Activated CD8-positive, alpha-beta memory T cell treated with anti-CD3 and anti-CD28 coated beads, Interleukin-2, amount 10 ng/mL, durations not matched to agents 7 days and 5 days (primary cell): ENCODE results near the gene DNAJB6. TPM values are rescaled to one million over a fixed set of nuclear protein-coding genes. Genes with fewer than 3 reads are reported as not detected.

Experiments used
- ATAC-seq: fragments of 150-1000 bp; cut with Tn5 transposase; one replicate; pipeline ENCODE4 v1.10.0; 2021; ENCODE audit warnings: moderate library complexity
- CTCF ChIA-PET: fragments of 350-600 bp; sonication (Branson Sonifier 250); formaldehyde crosslinking; loops from one replicate; lab custom pipeline; 2021; ENCODE audit warnings: antibody characterized with exemption; lab: Charles Lee
- DNase-seq: peaks from one replicate; pipeline ENCODE4 v3.0.0-alpha.2; 2020
- H3K27ac Mint-ChIP-seq: one replicate; pipeline ENCODE4 v1.8.0; 2021; ENCODE audit warnings: mild to moderate bottlenecking, mixed read lengths
- H3K27me3 Mint-ChIP-seq: one replicate; pipeline ENCODE4 v1.8.0; 2021; ENCODE audit warnings: mixed read lengths
- H3K36me3 Mint-ChIP-seq: one replicate; pipeline ENCODE4 v1.8.0; 2021; ENCODE audit warnings: mild to moderate bottlenecking, mixed read lengths
- H3K4me1 Mint-ChIP-seq: one replicate; pipeline ENCODE4 v1.8.0; 2021; ENCODE audit warnings: mixed read lengths
- H3K4me3 Mint-ChIP-seq: one replicate; pipeline ENCODE4 v1.8.0; 2021; ENCODE audit warnings: mild to moderate bottlenecking, moderate library complexity, mixed read lengths
- H3K9me3 Mint-ChIP-seq: one replicate; pipeline ENCODE4 v1.8.0; 2022; ENCODE audit warnings: low read depth, mixed read lengths
- total RNA-seq, 2 experiments: library from RNA; stranded (reverse); gene quantifications; one replicate each; pipeline ENCODE4 v1.2.3, GENCODE V29; 2021

The DNAJB6 gene
- total RNA-seq, 2 experiments from 2014 or later = 82.0 to 85.6 TPM

DNA sequence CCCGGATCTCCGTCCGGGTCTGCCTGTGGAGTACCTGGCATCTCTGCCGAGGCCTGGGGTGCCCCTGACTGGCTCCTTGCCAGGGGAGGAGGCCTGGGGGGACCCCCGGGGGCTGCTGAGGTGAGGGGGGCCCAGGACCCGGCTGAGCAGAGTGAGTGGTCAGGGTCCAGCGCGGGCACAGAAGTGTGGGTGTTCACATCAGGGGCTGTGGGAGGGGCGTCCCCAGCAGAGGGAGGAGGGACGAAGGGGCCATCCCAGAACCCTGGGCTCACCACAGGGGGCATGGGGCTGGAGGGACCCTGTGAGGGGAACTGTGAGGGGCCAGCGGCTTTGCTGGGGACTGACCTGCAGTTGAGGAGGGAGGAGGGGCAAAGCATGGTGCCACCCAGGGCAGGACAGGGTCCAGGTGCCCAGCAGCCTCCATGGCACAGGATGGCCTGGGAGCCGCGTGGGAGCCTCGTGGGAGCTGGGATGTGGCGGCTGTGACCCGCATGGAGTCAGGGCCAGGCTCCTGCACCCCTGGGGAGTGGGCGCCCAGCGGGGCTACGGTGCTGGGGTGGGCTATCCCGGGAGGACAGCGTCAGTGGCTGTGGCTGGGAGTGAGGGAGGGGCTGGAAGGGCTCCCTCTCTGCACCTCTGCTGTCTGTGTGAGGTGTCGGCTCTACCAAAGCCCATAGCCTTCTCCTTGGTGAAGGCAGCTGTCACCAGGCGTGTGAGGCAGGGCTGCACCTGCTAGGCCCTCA, 91.2 kb downstream of the DNAJB6 start:
- CTCF ChIA-PET = no interaction called here
- no peaks in the 10 kb centered on the region for H3K36me3 Mint-ChIP-seq
- no peak overlapping the region for H3K27ac Mint-ChIP-seq
- DNase-seq = no peak
- no peak overlapping the region for H3K4me3 Mint-ChIP-seq
- no peak for ATAC-seq
- H3K27me3 Mint-ChIP-seq = no peaks in the 10 kb centered on the region
- H3K4me1 Mint-ChIP-seq = peaks cover 8% of the 10 kb centered on the region
- H3K9me3 Mint-ChIP-seq = no peaks in the 10 kb centered on the region

DNA sequence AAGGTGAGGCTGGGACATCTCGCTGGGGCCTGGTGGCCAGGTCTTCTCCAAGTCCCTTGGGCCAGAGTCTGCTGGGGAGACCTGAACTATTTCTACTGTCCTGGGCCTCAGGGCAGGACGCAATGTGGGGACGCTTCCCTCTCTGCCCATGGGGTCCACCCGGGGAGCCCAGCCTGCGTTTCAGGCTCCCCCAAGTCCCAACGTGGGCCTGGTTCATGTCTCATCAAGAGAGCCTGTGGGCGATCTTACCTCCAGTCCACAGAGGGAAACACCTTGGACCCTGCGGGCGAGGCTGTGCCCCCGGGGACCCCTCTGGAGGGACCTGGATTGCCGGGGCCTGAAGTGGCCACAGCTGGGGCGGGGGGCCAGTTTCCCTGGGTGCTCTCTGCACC, 91.7 kb downstream of the DNAJB6 start:
- Mint-ChIP-seq H3K4me1 (peaks cover 14% of the 10 kb centered on the region), H3K4me3 (no peak overlapping the region), H3K27me3 (no peaks in the 10 kb centered on the region), H3K36me3 (no peaks in the 10 kb centered on the region), H3K27ac (no peak overlapping the region), H3K9me3 (no peaks in the 10 kb centered on the region)
- no peak for DNase-seq
- CTCF ChIA-PET = no interaction called here
- ATAC-seq = no peak

DNA sequence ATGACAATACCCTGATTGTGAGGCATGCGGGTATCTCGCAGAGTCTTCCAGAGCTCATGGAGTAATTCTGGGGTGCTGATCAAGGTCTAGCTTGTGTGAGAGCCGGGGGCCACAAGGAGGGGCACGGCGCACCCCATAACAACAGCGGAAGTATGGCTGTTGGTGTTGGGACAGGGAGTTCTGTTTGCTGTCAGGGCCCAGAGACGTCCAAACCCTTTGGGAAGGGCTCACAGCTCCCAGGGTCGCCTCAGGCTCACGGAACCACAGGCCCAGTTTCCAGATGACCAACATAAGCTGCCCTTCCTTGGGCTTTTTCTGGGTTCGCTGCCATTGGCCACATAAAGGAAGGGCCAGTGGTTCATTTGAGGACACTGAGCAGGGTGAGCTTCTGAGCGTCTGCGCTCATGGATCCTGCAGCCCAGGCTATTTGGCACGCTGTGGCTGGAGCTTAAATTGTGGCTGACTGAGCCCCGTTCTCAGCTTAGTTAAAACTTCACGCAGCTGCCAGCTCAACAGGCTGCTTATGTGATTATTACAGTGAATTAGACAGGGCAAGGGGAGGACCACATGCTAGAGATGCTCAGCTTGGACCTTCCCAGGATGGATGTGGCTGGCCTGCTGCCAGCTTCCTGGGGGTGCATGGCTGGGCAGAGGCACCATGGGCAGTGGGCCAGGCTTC, 92.3 kb downstream of the DNAJB6 start:
- no peaks in the 10 kb centered on the region for H3K9me3 Mint-ChIP-seq
- DNase-seq (no peak), ATAC-seq (no peak)
- CTCF ChIA-PET = no interaction called here
- peaks cover 15% of the 10 kb centered on the region for H3K4me1 Mint-ChIP-seq
- H3K36me3 Mint-ChIP-seq = no peaks in the 10 kb centered on the region
- no peak overlapping the region for H3K27ac Mint-ChIP-seq
- no peak overlapping the region for H3K4me3 Mint-ChIP-seq
- no peaks in the 10 kb centered on the region for H3K27me3 Mint-ChIP-seq

DNA sequence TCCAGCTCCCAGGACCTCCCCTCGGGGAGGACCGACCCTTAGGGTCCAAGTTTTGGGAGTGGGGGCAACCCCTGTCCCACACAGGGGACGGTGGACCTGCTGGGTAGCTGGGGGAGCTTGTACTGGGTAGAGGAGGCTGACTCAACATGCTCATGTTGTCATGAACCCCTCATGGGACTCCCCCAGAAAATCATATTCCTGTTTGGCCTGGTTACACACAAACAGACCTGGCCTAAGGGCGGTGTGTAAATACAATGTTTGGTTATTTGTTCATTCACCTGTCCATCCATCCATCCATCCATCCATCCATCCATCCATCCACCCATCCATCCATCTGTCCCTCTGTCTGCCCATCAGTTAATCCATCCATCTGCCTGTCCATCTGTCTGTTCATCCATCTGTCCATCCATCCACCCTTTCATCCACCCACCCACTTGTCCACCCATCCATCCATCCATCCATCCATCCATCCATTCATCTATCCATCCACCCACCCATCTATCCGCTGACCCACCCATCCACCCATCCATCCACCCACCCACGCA, 92.9 kb downstream of the DNAJB6 start:
- Mint-ChIP-seq H3K36me3 (no peaks in the 10 kb centered on the region), H3K9me3 (no peaks in the 10 kb centered on the region), H3K27ac (no peak overlapping the region), H3K27me3 (peaks cover 3% of the 10 kb centered on the region), H3K4me3 (no peak overlapping the region), H3K4me1 (peaks cover 17% of the 10 kb centered on the region)
- no peak for ATAC-seq
- DNase-seq = no peak
- CTCF ChIA-PET = no interaction called here

DNA sequence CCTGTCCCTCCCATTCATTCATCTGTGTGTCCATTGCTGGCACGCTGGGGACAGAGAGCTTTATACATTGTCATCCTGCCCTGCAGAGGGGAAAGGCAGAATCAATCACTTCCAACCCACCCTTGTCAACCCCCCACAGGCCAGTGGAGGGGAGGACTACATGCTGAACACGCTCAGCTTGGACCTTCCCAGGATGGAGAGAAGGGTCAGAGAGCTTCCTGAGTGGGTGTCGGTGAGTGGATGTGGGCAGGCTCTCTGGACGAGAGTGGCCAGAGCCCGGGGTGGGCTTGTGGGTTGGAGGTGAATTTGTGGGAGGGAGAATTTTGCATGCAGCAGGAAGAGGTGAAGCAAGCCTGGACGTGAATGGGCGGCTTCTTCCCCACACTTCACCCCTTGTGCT, 93.9 kb downstream of the DNAJB6 start:
- Mint-ChIP-seq H3K4me1 (peaks cover 18% of the 10 kb centered on the region), H3K27me3 (peaks cover 6% of the 10 kb centered on the region), H3K36me3 (no peaks in the 10 kb centered on the region), H3K27ac (no peak overlapping the region), H3K9me3 (no peaks in the 10 kb centered on the region), H3K4me3 (no peak overlapping the region)
- ATAC-seq = no peak
- DNase-seq = no peak
- CTCF ChIA-PET = interaction anchor here (1.2 to 2.5 kb wide), 4 partner anchors 12 to 183 kb away, joined by 3 to 13 read pairs (median 4); no protein-coding TSS in a partner anchor

DNA sequence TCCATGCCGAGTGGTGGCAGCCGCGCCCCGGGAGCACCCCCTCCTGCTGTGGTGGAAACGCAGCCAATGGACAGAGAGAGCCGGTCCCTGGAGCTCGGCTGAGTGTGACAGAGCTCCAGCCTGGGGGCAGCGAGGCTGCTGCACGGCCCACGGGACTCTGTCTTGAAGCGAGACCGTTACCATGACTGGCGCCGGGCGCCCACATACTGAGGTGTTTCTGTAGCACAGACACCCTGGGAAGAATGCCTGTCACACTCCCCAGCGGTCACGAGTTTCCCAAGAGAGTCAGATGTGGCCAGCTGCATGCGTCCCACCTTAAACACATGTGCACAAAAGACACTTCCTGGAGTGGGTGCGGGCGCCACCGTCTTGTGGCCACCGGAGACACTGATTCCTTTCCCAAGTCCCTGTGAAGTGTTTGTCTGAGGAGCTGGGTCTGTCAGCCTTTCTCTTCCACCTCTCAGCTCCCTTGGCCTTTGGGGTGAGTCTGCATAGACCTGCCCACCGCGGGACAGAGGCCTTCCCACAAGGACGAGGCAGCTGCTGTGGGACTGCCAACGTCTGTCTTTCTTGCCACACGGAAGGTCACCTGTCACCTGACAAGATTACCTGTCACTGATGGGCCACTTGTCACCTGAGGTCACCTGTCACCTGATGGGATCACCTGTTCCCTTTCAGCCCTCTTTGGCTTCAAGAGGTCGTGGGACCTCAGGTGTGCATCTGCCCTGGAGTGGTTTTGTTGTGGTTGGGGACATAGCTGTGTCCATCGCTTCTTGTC, 94.6 kb downstream of the DNAJB6 start:
- Mint-ChIP-seq H3K36me3 (no peaks in the 10 kb centered on the region), H3K4me3 (no peak overlapping the region), H3K9me3 (no peaks in the 10 kb centered on the region), H3K4me1 (peaks cover 18% of the 10 kb centered on the region), H3K27ac (no peak overlapping the region), H3K27me3 (peaks cover 10% of the 10 kb centered on the region)
- CTCF ChIA-PET = interaction anchor here (1.2 to 2.5 kb wide), 5 partner anchors 13 to 443 kb away, joined by 3 to 13 read pairs (median 3); no protein-coding TSS in a partner anchor
- ATAC-seq = no peak
- no peak for DNase-seq

DNA sequence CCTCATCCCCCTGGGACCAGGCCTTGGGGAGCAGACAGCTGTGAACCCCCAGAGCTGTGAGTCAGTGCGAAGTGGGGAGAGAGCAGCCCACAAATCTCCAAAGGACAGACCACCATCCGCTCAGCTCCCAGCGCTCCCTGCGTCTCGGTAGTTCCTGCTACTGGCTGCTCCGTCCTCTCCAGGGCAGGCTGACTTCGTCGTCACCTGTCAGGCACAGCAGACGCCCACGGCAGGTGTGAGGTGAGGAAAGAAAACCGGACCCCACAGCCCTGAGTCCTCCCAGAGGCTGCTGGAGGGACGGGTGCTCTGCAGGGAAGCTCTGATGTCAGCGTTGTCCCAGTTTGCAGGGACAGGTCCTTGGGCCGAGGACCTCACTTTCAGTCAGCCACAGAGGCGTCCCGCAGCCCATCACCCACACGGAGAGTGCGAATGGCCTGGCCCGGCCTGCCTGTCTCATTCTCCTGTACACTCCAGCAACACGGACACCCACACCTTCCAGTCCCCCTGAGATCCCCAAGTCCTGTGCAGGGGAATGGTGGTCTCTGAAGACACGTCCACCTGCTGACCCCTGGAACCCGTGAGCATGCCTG, 95.2 kb downstream of the DNAJB6 start:
- Mint-ChIP-seq H3K4me3 (no peak overlapping the region), H3K27ac (no peak overlapping the region), H3K9me3 (no peaks in the 10 kb centered on the region), H3K4me1 (peaks cover 18% of the 10 kb centered on the region), H3K36me3 (no peaks in the 10 kb centered on the region), H3K27me3 (peaks cover 16% of the 10 kb centered on the region)
- ATAC-seq (no peak), DNase-seq (no peak)
- CTCF ChIA-PET = interaction anchor here (0.7 to 2.5 kb wide), 15 partner anchors 14 to 443 kb away, joined by 3 to 13 read pairs (median 3); no protein-coding TSS in a partner anchor

DNA sequence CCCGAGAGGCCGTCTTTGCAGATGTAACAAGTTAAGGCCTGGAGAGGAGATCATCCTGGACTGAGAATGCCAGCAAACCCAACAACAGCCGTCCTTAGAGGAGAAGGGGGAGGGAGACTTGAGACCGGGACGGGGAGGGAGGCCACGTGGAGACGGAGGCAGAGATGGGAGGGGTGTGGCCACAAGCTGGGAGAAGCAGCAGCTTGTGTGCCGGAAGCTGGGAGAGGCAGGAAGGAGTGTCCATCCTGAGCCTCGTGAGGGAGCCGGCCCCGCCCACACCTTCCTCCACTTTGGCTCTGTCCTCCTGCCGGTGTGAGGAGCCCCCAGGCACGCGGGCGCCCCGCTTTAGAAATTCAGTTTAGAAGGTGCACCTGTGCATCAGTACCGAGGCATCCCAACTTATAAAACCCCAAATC, 95.7 kb downstream of the DNAJB6 start:
- Mint-ChIP-seq H3K36me3 (no peaks in the 10 kb centered on the region), H3K27ac (no peak overlapping the region), H3K4me3 (no peak overlapping the region), H3K4me1 (peaks cover 18% of the 10 kb centered on the region), H3K27me3 (peaks cover 16% of the 10 kb centered on the region), H3K9me3 (no peaks in the 10 kb centered on the region)
- CTCF ChIA-PET = interaction anchor here (0.7 to 2.5 kb wide), 13 partner anchors 14 to 442 kb away, joined by 3 to 13 read pairs (median 3); no protein-coding TSS in a partner anchor
- ATAC-seq (peak; percentile 32), DNase-seq (no peak)

DNA sequence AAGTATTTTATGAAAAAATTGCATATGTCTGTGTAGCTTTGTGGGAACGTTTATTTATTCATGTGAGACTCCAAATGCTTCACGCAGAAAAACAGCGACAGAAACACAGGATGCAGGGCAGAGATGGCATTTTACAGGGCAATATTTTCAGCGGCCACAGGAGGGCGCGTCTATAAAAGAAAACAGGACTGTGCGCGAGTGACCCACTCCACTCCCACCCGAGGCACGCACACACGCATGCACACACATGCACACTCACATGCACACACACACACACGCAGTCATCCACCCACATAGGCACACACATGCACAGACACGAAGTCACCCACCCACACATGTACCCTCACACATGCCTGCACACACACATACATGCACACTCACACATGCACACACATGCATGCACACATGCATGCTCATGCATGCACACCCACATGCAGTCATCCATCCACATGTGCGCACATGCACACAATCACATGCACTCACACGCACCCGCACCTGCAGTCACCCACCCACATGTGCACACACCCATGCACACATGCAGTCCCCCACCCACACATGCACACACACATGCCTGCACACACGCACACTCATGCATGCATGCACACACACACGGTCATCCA, 96.3 kb downstream of the DNAJB6 start:
- Mint-ChIP-seq H3K27me3 (peaks cover 16% of the 10 kb centered on the region), H3K36me3 (no peaks in the 10 kb centered on the region), H3K4me1 (peaks cover 18% of the 10 kb centered on the region), H3K9me3 (no peaks in the 10 kb centered on the region), H3K4me3 (no peak overlapping the region), H3K27ac (no peak overlapping the region)
- CTCF ChIA-PET = interaction anchor here (0.7 to 2.5 kb wide), 13 partner anchors 15 to 442 kb away, joined by 3 to 13 read pairs (median 3); no protein-coding TSS in a partner anchor
- ATAC-seq (peak; percentile 76), DNase-seq (peak; percentile 75)

DNA sequence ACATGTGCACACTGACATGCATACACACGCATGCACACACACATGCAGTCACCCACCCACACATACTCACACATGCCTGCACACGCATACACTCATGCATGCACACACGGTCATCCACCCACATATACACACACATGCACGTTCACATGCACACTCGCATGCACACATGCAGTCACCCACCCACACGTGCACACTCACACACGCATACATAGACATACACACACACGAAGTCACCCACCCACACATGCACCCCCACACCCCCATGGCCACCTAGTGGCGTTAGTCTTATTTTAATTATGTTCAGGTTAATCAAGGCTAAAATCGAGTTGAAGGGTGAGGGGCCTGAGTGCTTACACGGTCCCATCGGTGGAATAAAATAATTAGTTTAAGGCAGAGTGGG, 96.8 kb downstream of the DNAJB6 start:
- Mint-ChIP-seq H3K36me3 (no peaks in the 10 kb centered on the region), H3K4me3 (no peak overlapping the region), H3K27me3 (peaks cover 16% of the 10 kb centered on the region), H3K9me3 (no peaks in the 10 kb centered on the region), H3K4me1 (peaks cover 18% of the 10 kb centered on the region), H3K27ac (no peak overlapping the region)
- DNase-seq = no peak
- CTCF ChIA-PET = no interaction called here
- no peak for ATAC-seq

DNA sequence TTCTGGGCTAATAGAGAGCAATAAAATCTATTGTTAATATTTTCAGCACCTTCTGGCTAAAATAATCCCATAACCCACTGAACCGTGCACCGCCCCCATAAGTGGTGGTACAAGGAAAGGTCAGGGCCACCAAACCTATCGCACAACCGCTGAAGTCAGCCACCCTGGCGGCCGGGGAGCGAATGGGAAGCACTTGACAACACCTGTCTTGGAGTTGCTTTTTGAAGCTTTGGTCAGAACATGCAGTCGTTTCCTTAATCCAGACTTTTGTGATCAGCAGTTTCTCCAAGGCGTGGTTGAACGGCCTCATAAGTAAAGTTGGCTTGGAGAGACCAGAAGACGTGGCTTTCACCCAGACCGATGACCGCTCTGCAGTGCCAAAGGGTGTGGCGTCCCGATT, 97.4 kb downstream of the DNAJB6 start:
- H3K27me3 Mint-ChIP-seq = peaks cover 18% of the 10 kb centered on the region
- no peak overlapping the region for H3K27ac Mint-ChIP-seq
- no peaks in the 10 kb centered on the region for H3K9me3 Mint-ChIP-seq
- DNase-seq (peak; percentile 38), ATAC-seq (no peak)
- CTCF ChIA-PET = interaction anchor here (1.0 to 1.7 kb wide), 2 partner anchors 40 to 69 kb away, joined by 3 read pairs; no protein-coding TSS in a partner anchor
- no peaks in the 10 kb centered on the region for H3K36me3 Mint-ChIP-seq
- peaks cover 18% of the 10 kb centered on the region for H3K4me1 Mint-ChIP-seq
- H3K4me3 Mint-ChIP-seq = no peak overlapping the region

DNA sequence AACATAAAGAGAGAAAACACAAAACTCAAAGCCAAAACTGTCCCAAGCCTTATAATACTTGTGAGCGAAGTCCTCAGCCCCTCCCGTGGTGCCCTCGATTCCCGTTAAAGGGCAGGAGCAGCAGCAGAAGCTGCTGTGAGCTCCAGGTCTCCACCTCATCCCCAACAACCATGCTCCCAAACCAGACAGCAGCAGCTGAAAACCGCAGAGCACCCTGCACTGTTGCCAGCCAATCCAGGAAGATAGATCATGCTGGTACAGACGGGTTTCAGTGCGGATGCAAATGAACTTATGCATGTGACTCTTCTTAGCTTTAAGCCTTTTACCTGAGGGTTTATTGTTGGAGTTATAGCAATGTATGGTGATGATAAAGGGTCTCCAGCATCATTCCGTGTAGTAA, 97.9 kb downstream of the DNAJB6 start:
- Mint-ChIP-seq H3K27me3 (peaks cover 19% of the 10 kb centered on the region), H3K27ac (no peak overlapping the region), H3K36me3 (no peaks in the 10 kb centered on the region), H3K4me3 (no peak overlapping the region), H3K9me3 (no peaks in the 10 kb centered on the region), H3K4me1 (peaks cover 18% of the 10 kb centered on the region)
- DNase-seq (peak; percentile 37), ATAC-seq (no peak)
- CTCF ChIA-PET = interaction anchor here (1.0 to 1.7 kb wide), 2 partner anchors 40 to 68 kb away, joined by 3 read pairs; no protein-coding TSS in a partner anchor
